Mesenchymal stem cell (in vitro differentiated cells and primary cell): ENCODE results near the gene MEAF6.

Source experiments
- DNase-seq: peaks from one replicate; pipeline ENCODE4 v3.0.0-alpha.2; 2013
- H2AFZ ChIP-seq: one replicate; pipeline ENCODE4 v1.6.1; 2013; ENCODE audit warnings: low read depth, mild to moderate bottlenecking, control low read depth, inconsistent platforms, low read length, moderate library complexity
- H2AK5ac ChIP-seq: 2 replicates; pipeline ENCODE4 v1.6.1; 2013; ENCODE audit warnings: low read length, moderate library complexity, mild to moderate bottlenecking, inconsistent platforms; ENCODE audit not compliant: severe bottlenecking
- H2BK120ac ChIP-seq: one replicate; pipeline ENCODE4 v1.6.1; 2013; ENCODE audit warnings: low read depth, mild to moderate bottlenecking, inconsistent platforms, low read length, moderate library complexity
- H2BK12ac ChIP-seq, 2 experiments: one replicate each; pipeline ENCODE4 v1.6.1; 2013; ENCODE audit warnings: inconsistent platforms in 2 of 2, low read length in 2 of 2, mild to moderate bottlenecking in 2 of 2, moderate library complexity in 2 of 2, control low read depth in 1 of 2
- H2BK15ac ChIP-seq: one replicate; pipeline ENCODE4 v1.6.1; 2013; ENCODE audit warnings: mild to moderate bottlenecking, low read depth, inconsistent platforms; ENCODE audit not compliant: poor library complexity, severe bottlenecking
- H2BK5ac ChIP-seq: 2 replicates; pipeline ENCODE4 v1.6.1; 2013; ENCODE audit warnings: low read depth, mild to moderate bottlenecking, low read length, control low read depth, inconsistent platforms; ENCODE audit not compliant: poor library complexity, severe bottlenecking
- H3K14ac ChIP-seq, 2 experiments: one replicate each; pipeline ENCODE4 v1.6.1; 2013; ENCODE audit warnings: inconsistent platforms in 2 of 2, low read length in 2 of 2, control low read depth in 1 of 2, mild to moderate bottlenecking in 1 of 2, moderate library complexity in 1 of 2
- H3K18ac ChIP-seq, 2 experiments: one replicate each; pipeline ENCODE4 v1.6.1; 2013; ENCODE audit warnings: inconsistent platforms in 2 of 2, low read length in 2 of 2, control low read depth in 1 of 2, low read depth in 1 of 2, mild to moderate bottlenecking in 1 of 2
- H3K23ac ChIP-seq, 2 experiments: one replicate each; pipeline ENCODE4 v1.6.1; 2013; ENCODE audit warnings: inconsistent platforms in 2 of 2, low read length in 2 of 2, mild to moderate bottlenecking in 2 of 2, moderate library complexity in 2 of 2, control low read depth in 1 of 2
- H3K27ac ChIP-seq: 2 replicates; pipeline ENCODE4 v1.5.1; 2013; ENCODE audit warnings: mild to moderate bottlenecking, moderate library complexity, low read length, control low read depth, inconsistent platforms; ENCODE audit not compliant: poor library complexity, severe bottlenecking
- H3K27me3 ChIP-seq, 2 experiments: 2 replicates each; pipeline versions ENCODE4 v1.6.1 to v1.7.0; 2013; ENCODE audit warnings: low read length in 2 of 2, mild to moderate bottlenecking in 2 of 2, moderate library complexity in 2 of 2, control low read depth in 1 of 2, inconsistent platforms in 1 of 2; ENCODE audit not compliant: control insufficient read depth in 1 of 2, insufficient read depth in 1 of 2
- H3K36me3 ChIP-seq, 2 experiments: 2 replicates each; pipeline versions ENCODE4 v1.6.1 to v1.7.0; 2013; ENCODE audit warnings: low read length in 2 of 2, control low read depth in 1 of 2, inconsistent platforms in 1 of 2, low read depth in 1 of 2, mild to moderate bottlenecking in 1 of 2; ENCODE audit not compliant: insufficient read depth in 2 of 2, control insufficient read depth in 1 of 2
- H3K4ac ChIP-seq, 2 experiments: one replicate each; pipeline ENCODE4 v1.6.1; 2013; ENCODE audit warnings: inconsistent platforms in 2 of 2, low read length in 2 of 2, mild to moderate bottlenecking in 2 of 2, moderate library complexity in 2 of 2, control low read depth in 1 of 2, low read depth in 1 of 2
- H3K4me1 ChIP-seq: 2 replicates; pipeline ENCODE4 v1.6.1; 2013; ENCODE audit warnings: low read depth, low read length, control low read depth; ENCODE audit not compliant: control insufficient read depth, insufficient read depth
- H3K4me2 ChIP-seq: 2 replicates; pipeline ENCODE4 v1.6.1; 2013; ENCODE audit warnings: low read length, mild to moderate bottlenecking, inconsistent platforms; ENCODE audit not compliant: poor library complexity, severe bottlenecking
- H3K4me3 ChIP-seq, 2 experiments: 2 replicates each; pipeline versions ENCODE4 v1.5.1 to v1.7.0; 2013; ENCODE audit warnings: low read length in 2 of 2, mild to moderate bottlenecking in 2 of 2, control low read depth in 1 of 2, low read depth in 1 of 2; ENCODE audit not compliant: insufficient read depth in 1 of 2
- H3K79me1 ChIP-seq: replicated peaks from 2 replicates; pipeline ENCODE4 v1.6.1; 2013; ENCODE audit warnings: mild to moderate bottlenecking, control low read depth, low read length, inconsistent platforms; ENCODE audit not compliant: poor library complexity, severe bottlenecking
- H3K9ac ChIP-seq: 2 replicates; pipeline ENCODE4 v1.7.0; 2013; ENCODE audit warnings: mild to moderate bottlenecking, low read length, moderate library complexity
- H3K9me3 ChIP-seq: 2 replicates; pipeline ENCODE4 v1.7.0; 2013; ENCODE audit warnings: mild to moderate bottlenecking, low read length; ENCODE audit not compliant: control insufficient read depth
- H4K8ac ChIP-seq: one replicate; pipeline ENCODE4 v1.6.1; 2013; ENCODE audit warnings: inconsistent platforms, mild to moderate bottlenecking, low read length, moderate library complexity
- H4K91ac ChIP-seq: one replicate; pipeline ENCODE4 v1.6.1; 2013; ENCODE audit warnings: mild to moderate bottlenecking, low read length, inconsistent platforms
- WGBS: methylation state at CpG from one replicate; pipeline ENCODE4 v1.1.7; 2013; ENCODE audit warnings: mixed read lengths; 5-methylcytosine and 5-hydroxymethylcytosine counted together

The MEAF6 gene

DNA sequence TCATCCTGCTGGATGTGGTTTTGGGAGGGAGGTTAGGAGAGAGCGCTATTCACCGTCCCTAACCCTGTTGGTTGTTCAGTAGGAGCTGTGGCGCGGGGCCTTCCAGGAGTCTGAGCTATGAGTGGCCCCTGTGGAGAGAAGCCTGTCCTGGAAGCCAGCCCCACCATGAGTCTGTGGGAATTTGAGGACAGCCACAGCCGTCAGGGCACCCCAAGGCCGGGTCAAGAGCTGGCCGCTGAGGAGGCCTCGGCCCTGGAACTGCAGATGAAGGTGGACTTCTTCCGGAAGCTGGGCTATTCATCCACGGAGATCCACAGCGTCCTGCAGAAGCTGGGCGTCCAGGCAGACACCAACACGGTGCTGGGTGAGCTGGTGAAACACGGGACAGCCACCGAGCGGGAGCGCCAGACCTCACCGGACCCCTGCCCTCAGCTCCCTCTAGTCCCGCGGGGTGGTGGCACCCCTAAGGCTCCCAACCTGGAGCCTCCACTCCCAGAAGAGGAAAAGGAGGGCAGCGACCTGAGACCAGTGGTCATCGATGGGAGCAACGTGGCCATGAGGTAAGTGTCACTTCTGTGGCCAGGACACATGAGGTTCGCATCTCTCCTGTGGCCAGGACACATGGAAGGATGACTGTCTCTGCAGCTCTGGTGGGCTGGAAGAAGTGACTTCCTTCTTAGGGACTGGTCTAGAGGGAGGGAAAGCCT, 39.0 kb downstream of the MEAF6 start:
- Histone ChIP-seq H3K79me1 (peaks cover 2% of the 10 kb centered on the region), H3K9ac (peak overlapping the region; percentile 97), H2BK12ac (peak overlapping the region; percentile 32 to 46), H3K4me3 (peak overlapping the region; percentile 43 to 79), H2AFZ (no peak overlapping the region), H2BK120ac (peak overlapping the region; percentile 21), H3K4ac (peak overlapping the region in 1 of 2 experiments; percentile 64), H3K18ac (peak overlapping the region in 1 of 2 experiments; percentile 15), H4K8ac (peak overlapping the region; percentile 69), H2AK5ac (no peak overlapping the region), H3K4me2 (peak overlapping the region; percentile 87), H3K9me3 (no peaks in the 10 kb centered on the region), H4K91ac (peak overlapping the region; percentile 76), H3K14ac (peak overlapping the region in 1 of 2 experiments; percentile 37), H3K23ac (no peak overlapping the region), H3K36me3 (peaks cover 31 to 34% of the 10 kb centered on the region in 2 experiments), H2BK15ac (no peak overlapping the region), H3K4me1 (peaks cover 62% of the 10 kb centered on the region), H2BK5ac (no peak overlapping the region), H3K27ac (peak overlapping the region; percentile 62), H3K27me3 (no peaks in the 10 kb centered on the region)
- WGBS: 87% methylated on average over 24 of the region's 24 CpGs
- DNase-seq: no peak

DNA sequence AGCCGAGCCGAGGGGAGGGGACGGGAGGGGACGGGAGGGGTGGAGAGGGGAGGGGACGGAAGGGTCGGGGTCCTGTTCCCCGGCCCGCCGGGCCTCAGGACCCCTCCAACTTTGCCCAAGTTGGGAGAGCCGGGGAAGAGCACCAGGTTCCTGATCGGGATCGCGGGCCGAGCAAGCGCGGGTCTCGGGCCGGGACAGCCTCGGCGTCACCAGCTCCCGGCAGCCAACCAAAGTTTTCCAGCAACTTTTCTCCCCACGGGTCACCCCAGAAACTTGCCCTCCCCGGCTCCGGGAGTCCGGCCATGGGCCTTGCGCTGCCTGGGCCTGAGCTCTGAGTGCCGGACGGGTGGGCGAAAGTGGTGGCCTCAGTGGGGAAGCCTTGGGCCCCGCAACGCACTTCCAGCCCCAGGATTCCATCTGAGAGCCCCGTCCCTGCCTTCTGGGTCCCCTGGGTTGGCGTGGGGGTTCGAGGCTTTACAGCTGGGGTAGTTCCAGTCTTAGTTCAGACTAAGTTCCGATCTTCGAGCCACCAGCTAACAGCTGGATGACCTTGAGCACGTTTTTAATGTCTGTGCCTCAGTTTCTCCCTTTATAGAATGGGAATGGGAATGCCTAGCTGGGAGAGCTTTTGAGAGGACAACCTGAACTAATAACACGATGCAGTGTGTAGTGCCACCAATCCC, 39.7 kb downstream of the MEAF6 start:
- peak overlapping the region; percentile 50 for H3K27ac ChIP-seq

DNA sequence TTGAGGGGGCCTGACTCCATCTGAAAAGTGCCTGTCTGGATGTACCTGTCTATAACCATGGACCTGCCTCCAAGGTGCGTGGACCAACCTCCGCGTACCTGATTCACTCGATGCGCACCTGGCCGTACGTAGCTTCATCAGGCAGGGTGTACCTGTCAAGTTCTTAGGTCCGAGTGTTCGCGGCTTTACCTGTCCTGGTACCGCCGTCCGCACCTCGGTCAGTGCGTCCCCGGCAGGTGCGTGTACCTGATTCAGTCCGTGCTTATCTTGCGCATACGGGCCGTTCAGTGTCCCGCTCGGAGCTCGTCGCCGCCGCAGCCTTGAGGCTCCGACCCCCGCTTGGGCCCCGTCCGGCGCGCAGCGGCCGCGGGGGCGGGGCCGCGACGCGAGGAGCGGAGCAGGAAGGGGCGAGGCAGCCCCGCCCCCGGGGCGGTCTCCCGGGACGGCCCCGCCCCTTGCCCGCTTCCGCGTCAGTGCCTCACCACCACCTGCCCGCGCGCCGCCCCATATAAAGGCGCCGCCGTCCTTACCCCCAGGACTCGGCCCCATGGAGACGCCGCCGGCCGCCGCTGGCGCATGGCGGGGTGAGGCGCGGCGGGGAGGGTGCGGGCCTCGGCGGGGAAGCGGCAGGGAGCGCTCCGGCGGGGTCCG, 40.4 kb downstream of the MEAF6 start, which contains the start of gene ZC3H12A:
ZC3H12A (plus strand) TSS at position 535 of the 651 bp plus-strand sequence. CDS start 917 bp downstream, outside the sequence.
- peak within 1 kb of the TSS; percentile 95 for H4K91ac ChIP-seq
- H4K8ac ChIP-seq: peak within 1 kb of the TSS; percentile 90
- peak within 1 kb of the TSS in 1 of 2 experiments; percentile 29 for H3K23ac ChIP-seq
- H3K18ac ChIP-seq: peak within 1 kb of the TSS; percentile 87 to 96
- peak; percentile 91 for DNase-seq
- H3K4ac ChIP-seq: peak within 1 kb of the TSS; percentile 42 to 94
- no peak within 1 kb of the TSS for H2AK5ac ChIP-seq
- peak within 1 kb of the TSS; percentile 79 for H2AFZ ChIP-seq
- H3K9ac ChIP-seq: peak within 1 kb of the TSS; percentile 97
- peak within 1 kb of the TSS; percentile 50 for H3K27ac ChIP-seq
- H2BK12ac ChIP-seq: peak within 1 kb of the TSS; percentile 69 to 97
- peaks cover 51% of the 10 kb centered on the region for H3K4me1 ChIP-seq
- no peak within 1 kb of the TSS for H2BK5ac ChIP-seq
- under 1% methylated on average over 28 of the region's 78 CpGs for WGBS
- H2BK15ac ChIP-seq: peak within 1 kb of the TSS; percentile 73
- no peaks in the 10 kb centered on the region for H3K9me3 ChIP-seq
- H3K36me3 ChIP-seq: peaks cover 23 to 24% of the 10 kb centered on the region in 2 experiments
- H3K14ac ChIP-seq: peak within 1 kb of the TSS in 1 of 2 experiments; percentile 90
- peak within 1 kb of the TSS; percentile 79 to 90 for H3K4me3 ChIP-seq
- H3K4me2 ChIP-seq: peak within 1 kb of the TSS; percentile 89
- H3K27me3 ChIP-seq: no peaks in the 10 kb centered on the region
- peaks cover 2% of the 10 kb centered on the region for H3K79me1 ChIP-seq
- peak within 1 kb of the TSS; percentile 81 for H2BK120ac ChIP-seq

More for the DNA sequence above, 39.7 kb downstream of the MEAF6 start:
- H2BK120ac ChIP-seq: peak overlapping the region; percentile 81
- peak overlapping the region; percentile 97 for H3K9ac ChIP-seq
- no peaks in the 10 kb centered on the region for H3K79me1 ChIP-seq
- H3K4me1 ChIP-seq: peaks cover 56% of the 10 kb centered on the region
- no peak overlapping the region for H3K23ac ChIP-seq
- no peak overlapping the region for H4K91ac ChIP-seq
- H3K14ac ChIP-seq: peak overlapping the region in 1 of 2 experiments; percentile 3
- peak overlapping the region; percentile 19 to 81 for H3K4ac ChIP-seq
- H3K18ac ChIP-seq: peak overlapping the region; percentile 34 to 65
- H2BK15ac ChIP-seq: no peak overlapping the region
- no peak overlapping the region for H2BK5ac ChIP-seq
- peaks cover 27 to 28% of the 10 kb centered on the region in 2 experiments for H3K36me3 ChIP-seq
- peak overlapping the region; percentile 8 for H4K8ac ChIP-seq
- DNase-seq: peak; percentile 60
- H2AK5ac ChIP-seq: no peak overlapping the region
- H3K27me3 ChIP-seq: no peaks in the 10 kb centered on the region
- H2BK12ac ChIP-seq: peak overlapping the region in 1 of 2 experiments; percentile 0
- 9% methylated on average over 29 of the region's 38 CpGs for WGBS
- H3K4me2 ChIP-seq: peak overlapping the region; percentile 87
- H3K4me3 ChIP-seq: peak overlapping the region; percentile 79 to 90
- no peaks in the 10 kb centered on the region for H3K9me3 ChIP-seq
- H2AFZ ChIP-seq: no peak overlapping the region
